Keratinocyte (primary cell): ENCODE measurements around the gene RCHY1. TPM values are rescaled to one million over a fixed set of nuclear protein-coding genes. Genes with fewer than 3 reads are reported as not detected.

Source experiments
- DNase-seq: peaks from one replicate; pipeline ENCODE4 v3.0.0-alpha.2; 2011; ENCODE audit warnings: low read depth, missing footprints, low spot score
- FAIRE-seq: peaks from 2 replicates; lab custom pipeline; 2011; peaks lifted over from hg19 to GRCh38; lab: Jason Lieb, UNC
- H2AFZ ChIP-seq: 2 replicates; pipeline ENCODE4 v1.6.0; 2012; ENCODE audit warnings: low read length, control low read depth, inconsistent platforms; ENCODE audit not compliant: control insufficient read depth
- H3K27ac ChIP-seq: 2 replicates; pipeline ENCODE4 v1.5.1; 2011; ENCODE audit warnings: low read length; ENCODE audit not compliant: control insufficient read depth, insufficient read depth
- H3K27me3 ChIP-seq: 3 replicates; pipeline ENCODE4 v1.6.0; 2011; ENCODE audit warnings: low read length; ENCODE audit not compliant: control insufficient read depth, insufficient read depth; ENCODE audit errors: extremely low read depth
- H3K36me3 ChIP-seq, 2 experiments: 2 replicates in 1 of 2; 3 replicates in 1 of 2; pipeline ENCODE4 v1.5.1; 2011; ENCODE audit warnings: low read length in 2 of 2, mild to moderate bottlenecking in 1 of 2; ENCODE audit not compliant: control insufficient read depth in 2 of 2, insufficient read depth in 2 of 2; ENCODE audit errors: extremely low read depth in 1 of 2
- H3K4me1 ChIP-seq: 3 replicates; pipeline ENCODE4 v1.5.1; 2011; ENCODE audit warnings: low read length; ENCODE audit not compliant: control insufficient read depth, insufficient read depth; ENCODE audit errors: extremely low read depth
- H3K4me2 ChIP-seq: 3 replicates; pipeline ENCODE4 v1.6.0; 2011; ENCODE audit warnings: low read depth, low read length; ENCODE audit not compliant: control insufficient read depth, insufficient read depth; ENCODE audit errors: extremely low read depth
- H3K4me3 ChIP-seq, 3 experiments: fragments of 200-600 bp in 1 of 3; sonication (generic) in 1 of 3; 2 replicates in 2 of 3; 3 replicates in 1 of 3; pipeline ENCODE4 v1.5.1; 2011 to 2016; ENCODE audit warnings: low read length in 3 of 3, mild to moderate bottlenecking in 3 of 3, control low read depth in 2 of 3, inconsistent platforms in 1 of 3, low read depth in 1 of 3, mixed read lengths in 1 of 3, mixed run types in 1 of 3, moderate library complexity in 1 of 3; ENCODE audit not compliant: control insufficient read depth in 2 of 3, insufficient read depth in 2 of 3; ENCODE audit errors: extremely low read depth in 1 of 3
- H3K79me2 ChIP-seq: 2 replicates; pipeline ENCODE4 v1.6.0; 2012; ENCODE audit warnings: low read length; ENCODE audit not compliant: control insufficient read depth, insufficient read depth
- H3K9ac ChIP-seq: 3 replicates; pipeline ENCODE4 v1.6.0; 2011; ENCODE audit warnings: low read length; ENCODE audit not compliant: control insufficient read depth, insufficient read depth; ENCODE audit errors: extremely low read depth
- H3K9me1 ChIP-seq: 3 replicates; pipeline ENCODE4 v1.6.0; 2011; ENCODE audit warnings: low read length; ENCODE audit not compliant: control insufficient read depth, insufficient read depth; ENCODE audit errors: extremely low read depth
- H3K9me3 ChIP-seq: 2 replicates; pipeline ENCODE4 v1.5.1; 2012; ENCODE audit warnings: low read depth, low read length; ENCODE audit not compliant: control insufficient read depth
- H4K20me1 ChIP-seq: 3 replicates; pipeline ENCODE4 v1.6.0; 2011; ENCODE audit warnings: low read length; ENCODE audit not compliant: control insufficient read depth, insufficient read depth; ENCODE audit errors: extremely low read depth
- EZH2 ChIP-seq: IDR thresholded peaks from one replicate; pipeline ENCODE4 v1.6.1; 2012; ENCODE audit warnings: inconsistent platforms, mild to moderate bottlenecking, low read length, moderate library complexity
- dilution Hi-C: fragments of 300-500 bp; cut with MboI; formaldehyde crosslinking; loops from one replicate; pipeline ENCODE4 v1.7.0; 2020; ENCODE audit warnings: low sequenced_read_pairs; ENCODE audit not compliant: extremely low pct_ligation_motif_present
- polyA plus RNA-seq, 5 experiments: library from polyadenylated mRNA; depleted of rRNA in 3 of 5; stranded (reverse) in 3 of 5; stranded (forward) in 1 of 5; unstranded in 1 of 5; fragments of >200 nt; gene quantifications; 1 replicate in 1 of 5; 2 replicates in 3 of 5; 3 replicates in 1 of 5; pipeline versions ENCODE4 v1.2.1 to v1.2.3, GENCODE V29; 2011 to 2012; ENCODE audit warnings: missing spikeins in 2 of 5, low read depth in 1 of 5, low replicate concordance in 1 of 5
- TF ChIP-seq, protein P1 (sequence below), 3 experiments: IDR thresholded peaks in 1 of 3; conservative IDR thresholded peaks in 1 of 3; optimal IDR thresholded peaks in 1 of 3; 2 replicates in 2 of 3; 3 replicates in 1 of 3; pipeline versions ENCODE3 to v1.5.1; 2011; ENCODE audit warnings: low read length in 3 of 3, mild to moderate bottlenecking in 3 of 3, moderate library complexity in 2 of 3, control low read depth in 1 of 3, inconsistent platforms in 1 of 3; ENCODE audit not compliant: insufficient read depth in 2 of 3; ENCODE audit errors: extremely low read depth in 1 of 3

RCHY1 gene
- polyA plus RNA-seq, 1 donor (not counting 4 experiments of a cell fraction or from before 2014, with no cell fraction given) = 29.0 TPM

DNA sequence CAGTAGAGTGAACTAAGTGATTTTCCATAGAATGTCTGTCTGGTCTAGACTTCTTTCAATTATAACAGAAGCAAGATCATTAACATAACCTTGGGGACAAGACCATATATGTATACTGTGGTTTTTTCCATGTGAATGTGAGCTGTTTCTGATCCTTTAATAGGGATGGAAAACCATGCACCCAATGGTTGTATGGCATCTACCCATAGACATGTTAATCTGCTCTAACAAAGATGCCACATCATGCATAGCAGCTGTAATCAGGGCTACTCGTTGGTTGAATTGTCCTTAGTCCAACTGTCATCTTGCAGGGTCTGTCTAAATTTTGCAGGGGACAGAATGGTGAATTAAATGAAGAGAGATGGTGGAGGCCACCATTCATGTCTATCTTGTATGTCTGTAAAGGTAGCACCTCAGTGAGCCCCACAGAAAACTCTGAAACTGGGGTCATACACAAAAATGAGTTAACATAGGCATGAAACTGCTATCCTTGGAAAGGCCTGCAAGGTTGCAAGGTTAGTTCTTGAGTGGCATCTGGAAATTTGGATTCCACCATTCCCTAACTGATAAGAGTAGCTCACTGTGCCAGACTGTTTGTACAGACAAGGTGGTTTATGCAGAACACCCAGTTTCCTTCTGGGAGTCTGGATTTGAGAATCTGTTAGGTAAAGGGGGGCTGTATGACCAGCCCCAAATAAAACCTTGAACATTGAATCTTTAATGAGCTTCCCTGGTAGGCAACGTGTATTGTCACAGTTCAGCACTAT lies 16.5 kb upstream of the RCHY1 start:
- Histone ChIP-seq H3K9me3 (no peaks in the 10 kb centered on the region), H3K4me3 (no peak overlapping the region), H3K27ac (no peak overlapping the region), H2AFZ (no peak overlapping the region), H3K9ac (no peak overlapping the region), H3K27me3 (no peaks in the 10 kb centered on the region), H4K20me1 (no peaks in the 10 kb centered on the region), H3K4me2 (no peak overlapping the region), H3K79me2 (no peaks in the 10 kb centered on the region), H3K36me3 (peaks cover 3 to 6% of the 10 kb centered on the region in 2 experiments), H3K9me1 (no peaks in the 10 kb centered on the region), H3K4me1 (no peaks in the 10 kb centered on the region)
- dilution Hi-C loops = no loop called here
- DNase-seq = no peak
- no peak for TF ChIP-seq EZH2
- TF ChIP-seq, protein P1, sequence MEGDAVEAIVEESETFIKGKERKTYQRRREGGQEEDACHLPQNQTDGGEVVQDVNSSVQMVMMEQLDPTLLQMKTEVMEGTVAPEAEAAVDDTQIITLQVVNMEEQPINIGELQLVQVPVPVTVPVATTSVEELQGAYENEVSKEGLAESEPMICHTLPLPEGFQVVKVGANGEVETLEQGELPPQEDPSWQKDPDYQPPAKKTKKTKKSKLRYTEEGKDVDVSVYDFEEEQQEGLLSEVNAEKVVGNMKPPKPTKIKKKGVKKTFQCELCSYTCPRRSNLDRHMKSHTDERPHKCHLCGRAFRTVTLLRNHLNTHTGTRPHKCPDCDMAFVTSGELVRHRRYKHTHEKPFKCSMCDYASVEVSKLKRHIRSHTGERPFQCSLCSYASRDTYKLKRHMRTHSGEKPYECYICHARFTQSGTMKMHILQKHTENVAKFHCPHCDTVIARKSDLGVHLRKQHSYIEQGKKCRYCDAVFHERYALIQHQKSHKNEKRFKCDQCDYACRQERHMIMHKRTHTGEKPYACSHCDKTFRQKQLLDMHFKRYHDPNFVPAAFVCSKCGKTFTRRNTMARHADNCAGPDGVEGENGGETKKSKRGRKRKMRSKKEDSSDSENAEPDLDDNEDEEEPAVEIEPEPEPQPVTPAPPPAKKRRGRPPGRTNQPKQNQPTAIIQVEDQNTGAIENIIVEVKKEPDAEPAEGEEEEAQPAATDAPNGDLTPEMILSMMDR (optimal IDR thresholded peaks at IDR 0.05 in 1 of 3, IDR thresholded peaks at IDR 0.05 in 1 of 3, conservative IDR thresholded peaks at IDR 0.05 in 1 of 3; ENCODE audit: extremely low read depth in 1 of 3, insufficient read depth in 2 of 3, low read length in 3 of 3) = no peak
- no peak for FAIRE-seq

DNA sequence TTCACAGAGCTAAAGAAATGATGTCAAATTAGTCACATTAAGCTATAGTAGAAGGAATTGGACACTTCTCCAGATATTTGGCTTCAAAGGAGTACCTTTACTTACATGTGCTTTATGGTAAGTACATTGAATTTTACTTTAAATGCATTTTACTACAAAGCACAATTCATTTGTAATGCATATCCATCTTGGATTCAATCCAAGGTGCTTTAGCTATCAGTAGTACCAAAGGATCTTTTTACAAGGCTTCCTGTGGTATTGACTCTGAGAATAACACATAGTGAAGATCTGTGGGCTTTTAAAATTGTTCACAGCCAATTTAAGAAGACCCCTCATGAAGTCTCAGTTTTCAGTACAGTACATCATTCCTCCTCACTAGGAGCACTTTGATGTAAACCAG lies 13.3 kb upstream of the RCHY1 start:
- H3K9me3 ChIP-seq = no peaks in the 10 kb centered on the region
- DNase-seq = no peak
- H3K4me1 ChIP-seq = no peaks in the 10 kb centered on the region
- H3K79me2 ChIP-seq = no peaks in the 10 kb centered on the region
- no peak overlapping the region for H3K27ac ChIP-seq
- no peak overlapping the region for H3K9ac ChIP-seq
- dilution Hi-C loops = no loop called here
- H2AFZ ChIP-seq = no peak overlapping the region
- H3K9me1 ChIP-seq = no peaks in the 10 kb centered on the region
- H3K4me2 ChIP-seq = no peak overlapping the region
- H3K27me3 ChIP-seq = no peaks in the 10 kb centered on the region
- TF ChIP-seq, protein P1 (optimal IDR thresholded peaks at IDR 0.05 in 1 of 3, IDR thresholded peaks at IDR 0.05 in 1 of 3, conservative IDR thresholded peaks at IDR 0.05 in 1 of 3; ENCODE audit: extremely low read depth in 1 of 3, insufficient read depth in 2 of 3, low read length in 3 of 3) = no peak
- TF ChIP-seq EZH2 = no peak
- no peaks in the 10 kb centered on the region for H4K20me1 ChIP-seq
- H3K36me3 ChIP-seq = peaks cover 6 to 8% of the 10 kb centered on the region in 2 experiments
- no peak for FAIRE-seq
- H3K4me3 ChIP-seq = no peak overlapping the region
